Umbilical cord (tissue), 2 donors: ENCODE data around the gene GNPAT. TPM values are rescaled to one million over a fixed set of nuclear protein-coding genes. Genes with fewer than 3 reads are reported as not detected.

Experiments used
- DNase-seq: peaks from one replicate; pipeline ENCODE4 v3.0.0-alpha.2; 2015; ENCODE audit warnings: low spot score
- total RNA-seq: library from RNA; depleted of rRNA; stranded (reverse); fragments of >200 nt; gene quantifications from one replicate; pipeline ENCODE4 v1.2.3, GENCODE V29; 2014; ENCODE audit warnings: low replicate concordance; ENCODE audit not compliant: insufficient read depth

The GNPAT gene
- total RNA-seq, 1 donor from 2014 or later: 38.0 TPM

- DNase-seq: no peak
These were observed 76.4 kb downstream of the GNPAT start for GRCh38 chr1:231317306-231318014.

GRCh38 chr1:231318015-231318355, 77.0 kb downstream of the GNPAT start:
- DNase-seq: no peak

- DNase-seq: no peak
These were observed 77.6 kb downstream of the GNPAT start for GRCh38 chr1:231318568-231318967.

- no peak for DNase-seq
These were observed 78.1 kb downstream of the GNPAT start for GRCh38 chr1:231319080-231319479.

- no peak for DNase-seq
These were observed 82.0 kb downstream of the GNPAT start for GRCh38 chr1:231322880-231323530.

GRCh38 chr1:231324660-231325059, 83.6 kb downstream of the GNPAT start:
- DNase-seq: no peak

GRCh38 chr1:231326248-231326647, 85.2 kb downstream of the GNPAT start:
- no peak for DNase-seq

Other genes starting within 250 kb of the GNPAT start
- gene FAM89A, start 201.0 kb upstream of the GNPAT start, total RNA-seq: 23.4 TPM
- 1.2 TPM for gene TRIM67, start 79.2 kb upstream of the GNPAT start, total RNA-seq
- 13.7 TPM for gene EXOC8, start 96.6 kb downstream of the GNPAT start, total RNA-seq
- gene SPRTN, start 97.1 kb downstream of the GNPAT start, total RNA-seq: 8.9 TPM
- gene EGLN1, start 181.1 kb downstream of the GNPAT start, total RNA-seq: 83.8 TPM